Lower leg skin (tissue), 3 donors: ENCODE data around the gene GRAMD2A.
"Not testable (repeated sequence)": the region's sequence is repeated elsewhere in the genome, so short reads cannot be mapped to it uniquely, and the experiment has no call there.

Experiments
- CTCF ChIP-seq, 3 donors: fragments of 450-650 bp; IDR thresholded peaks; one replicate each; pipeline ENCODE4 v1.5.1; 2016; ENCODE audit warnings: antibody characterized with exemption in 3 of 3, mild to moderate bottlenecking in 3 of 3, moderate library complexity in 2 of 3
- POLR2A ChIP-seq, 2 donors: fragments of 450-650 bp; IDR thresholded peaks; one replicate each; pipeline ENCODE4 v1.6.1; 2016 to 2017; ENCODE audit warnings: antibody characterized with exemption in 2 of 2, mild to moderate bottlenecking in 1 of 2, moderate library complexity in 1 of 2

DNA sequence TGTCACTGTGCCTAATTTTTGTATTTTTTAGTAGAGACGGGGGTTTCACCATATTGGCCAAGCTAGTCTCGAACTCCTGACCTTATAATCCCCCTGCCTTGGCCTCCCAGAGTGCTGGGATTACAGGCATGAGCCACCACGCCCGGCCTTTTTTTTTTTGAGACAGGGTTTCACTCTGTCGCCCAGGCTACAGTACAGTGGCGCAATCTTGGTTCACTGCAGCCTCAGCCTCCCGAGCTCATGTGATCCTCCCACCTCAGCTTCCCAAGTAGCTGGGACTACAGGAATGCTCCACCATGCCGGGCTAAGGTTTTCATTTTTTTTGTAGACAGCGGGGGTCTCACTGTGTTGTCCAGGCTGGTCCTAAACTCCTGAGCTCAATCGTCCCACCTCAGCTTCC is 25.6 kb downstream of the GRAMD2A start:
- TF ChIP-seq CTCF, POLR2A (IDR thresholded peaks at IDR 0.05): not testable (repeated sequence)
